Psoas muscle (tissue), 8 donors: ENCODE measurements around the gene GPR183. TPM values are rescaled to one million over a fixed set of nuclear protein-coding genes. Genes with fewer than 3 reads are reported as not detected.

Experiments
- ATAC-seq, 4 donors: fragments of 200-7000 bp; cut with Tn5 transposase; one replicate each; pipeline ENCODE4 v1.9.1; 2020; ENCODE audit warnings: moderate library complexity in 3 of 4, mild to moderate bottlenecking in 2 of 4
- DNase-seq, 2 donors: peaks; one replicate each; pipeline ENCODE4 v3.0.0-alpha.2; 2020
- H3K27ac ChIP-seq: fragments of 200-600 bp; one replicate; pipeline ENCODE4 v1.8.0; 2022
- H3K27me3 ChIP-seq, 3 donors: fragments of 200-600 bp in 1 of 3; one replicate each; pipeline versions ENCODE4 v1.6.1 to v1.8.0; 2013 to 2022; ENCODE audit warnings: low read length in 2 of 3, mild to moderate bottlenecking in 2 of 3, moderate library complexity in 1 of 3; ENCODE audit not compliant: insufficient read depth in 3 of 3
- H3K36me3 ChIP-seq, 2 donors: fragments of 200-600 bp in 1 of 2; one replicate each; pipeline versions ENCODE4 v1.6.1 to v1.8.0; 2013 to 2022; ENCODE audit warnings: low read depth in 1 of 2, mild to moderate bottlenecking in 1 of 2, moderate library complexity in 1 of 2; ENCODE audit not compliant: insufficient read depth in 1 of 2
- H3K4me1 ChIP-seq: fragments of 200-600 bp; one replicate; pipeline ENCODE4 v1.8.0; 2022
- H3K4me3 ChIP-seq: fragments of 200-600 bp; one replicate; pipeline ENCODE4 v1.8.0; 2022; ENCODE audit warnings: mild to moderate bottlenecking
- H3K9me3 ChIP-seq: fragments of 200-600 bp; one replicate; pipeline ENCODE4 v1.8.0; 2022
- WGBS, 3 donors: extraction: QIAGEN DNeasy Blood & Tissue Kit; methylation state at CpG; one replicate each; pipeline versions ENCODE4 v1.1.6 to v1.1.7; 2013; 5-methylcytosine and 5-hydroxymethylcytosine counted together
- intact Hi-C, 2 donors: fragments of 100-400 bp; cut with DNase I; formaldehyde crosslinking; loops; one replicate each; pipeline versions ENCODE4 v1.11.0 to v1.14.2; 2022
- polyA plus RNA-seq, 3 donors: library from polyadenylated mRNA; stranded (reverse); fragments of 200-250 nt; gene quantifications; one replicate each; pipeline ENCODE4 v1.2.3, GENCODE V29; 2013
- total RNA-seq, 4 donors: library from RNA; stranded (reverse); fragmentation: NEBNext Ultra II Directional in 2 of 4; extraction: Animal tissue kit (Norgen Biotek cat#: 25700) in 2 of 4; gene quantifications; one replicate each; pipeline versions ENCODE4 v1.2.1 to v1.2.4, GENCODE V29; 2021 to 2023
- TF ChIP-seq, protein P1 (sequence below): fragments of 200-600 bp; IDR thresholded peaks from one replicate; pipeline ENCODE4 v1.8.0; 2022; ENCODE audit warnings: antibody characterized with exemption
- donor health status: healthy with polysubstance abuse.
- donor health status: DM: no; HTN: no; CAD: no; lungs with moderate emphysema.
- donor health status: Bipolar disorder and iron deficiency.
- donor health status: healthy.
- donor health status: DM: yes; HTN: yes; CAD: no.
- donor health status: DM: no; HTN: no; CAD: no.
- donor health status: DM: no; HTN: no; CAD: no.
- donor health status: DM: yes; HTN: yes; CAD: no.

GPR183 gene
- total and polyA plus RNA-seq, 7 donors, result 0.67 to 1.4 (median 0.80) TPM

DNA sequence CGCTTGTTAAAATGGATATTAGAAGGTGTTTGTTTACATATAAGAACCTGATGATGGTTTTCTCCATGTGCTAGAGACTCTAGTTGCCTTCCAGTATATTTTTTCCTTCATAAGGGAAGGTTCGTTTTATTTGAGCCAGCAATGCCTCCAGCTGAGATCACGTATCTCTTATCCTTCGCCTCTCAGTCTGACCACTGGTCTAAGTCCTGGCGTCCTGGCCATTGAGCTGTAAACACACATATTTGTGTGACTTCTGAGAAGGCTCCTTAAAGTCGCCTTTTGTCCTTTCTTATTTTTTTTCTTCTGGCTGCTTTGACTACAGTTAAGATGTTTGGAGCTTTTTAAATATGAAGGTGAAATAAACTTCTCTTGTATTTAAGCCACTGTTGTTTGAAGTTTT, 23.7 kb upstream of the GPR183 start:
- Histone ChIP-seq H3K9me3 (no peaks in the 10 kb centered on the region), H3K4me1 (peaks cover 12% of the 10 kb centered on the region), H3K27me3 (no peaks in the 10 kb centered on the region), H3K36me3 (peaks cover 6 to 17% of the 10 kb centered on the region in 2 donors), H3K4me3 (no peak overlapping the region), H3K27ac (no peak overlapping the region)
- intact Hi-C loops, result no loop called here
- DNase-seq (no peak), ATAC-seq (no peak)
- TF ChIP-seq, protein P1, sequence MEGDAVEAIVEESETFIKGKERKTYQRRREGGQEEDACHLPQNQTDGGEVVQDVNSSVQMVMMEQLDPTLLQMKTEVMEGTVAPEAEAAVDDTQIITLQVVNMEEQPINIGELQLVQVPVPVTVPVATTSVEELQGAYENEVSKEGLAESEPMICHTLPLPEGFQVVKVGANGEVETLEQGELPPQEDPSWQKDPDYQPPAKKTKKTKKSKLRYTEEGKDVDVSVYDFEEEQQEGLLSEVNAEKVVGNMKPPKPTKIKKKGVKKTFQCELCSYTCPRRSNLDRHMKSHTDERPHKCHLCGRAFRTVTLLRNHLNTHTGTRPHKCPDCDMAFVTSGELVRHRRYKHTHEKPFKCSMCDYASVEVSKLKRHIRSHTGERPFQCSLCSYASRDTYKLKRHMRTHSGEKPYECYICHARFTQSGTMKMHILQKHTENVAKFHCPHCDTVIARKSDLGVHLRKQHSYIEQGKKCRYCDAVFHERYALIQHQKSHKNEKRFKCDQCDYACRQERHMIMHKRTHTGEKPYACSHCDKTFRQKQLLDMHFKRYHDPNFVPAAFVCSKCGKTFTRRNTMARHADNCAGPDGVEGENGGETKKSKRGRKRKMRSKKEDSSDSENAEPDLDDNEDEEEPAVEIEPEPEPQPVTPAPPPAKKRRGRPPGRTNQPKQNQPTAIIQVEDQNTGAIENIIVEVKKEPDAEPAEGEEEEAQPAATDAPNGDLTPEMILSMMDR, result no peak
- WGBS, 3 donors, result 56 to 71% (median 66%) methylated on average over 6 of the region's 6 CpGs

DNA sequence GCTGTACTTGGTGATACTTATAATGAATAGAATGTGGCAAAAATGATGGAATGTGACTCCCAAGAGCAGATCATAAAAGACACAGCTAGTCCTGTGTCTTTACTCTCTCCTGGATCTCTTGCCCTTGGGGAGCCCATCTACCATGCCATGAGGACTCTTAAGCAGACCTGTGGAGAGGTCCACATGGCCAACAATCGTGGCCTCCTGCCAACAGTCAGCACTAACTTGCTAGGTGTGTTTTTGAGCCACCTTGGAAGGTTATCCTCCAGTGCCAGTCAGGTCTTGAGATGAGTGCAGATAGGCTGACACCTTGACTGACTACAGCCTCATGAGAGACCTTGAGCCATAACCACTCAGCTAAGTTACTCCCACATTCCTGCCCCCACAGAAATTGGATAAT, 22.3 kb upstream of the GPR183 start:
- Histone ChIP-seq H3K27me3 (no peaks in the 10 kb centered on the region), H3K9me3 (no peaks in the 10 kb centered on the region), H3K36me3 (peaks cover 3 to 19% of the 10 kb centered on the region in 2 donors), H3K4me1 (peaks cover 12% of the 10 kb centered on the region), H3K4me3 (no peak overlapping the region), H3K27ac (no peak overlapping the region)
- 52 to 94% (median 86%) methylated on average over 1 of the region's 1 CpG for WGBS, 3 donors
- DNase-seq (no peak), ATAC-seq (no peak)
- intact Hi-C loops, result no loop called here
- TF ChIP-seq, protein P1, result no peak

DNA sequence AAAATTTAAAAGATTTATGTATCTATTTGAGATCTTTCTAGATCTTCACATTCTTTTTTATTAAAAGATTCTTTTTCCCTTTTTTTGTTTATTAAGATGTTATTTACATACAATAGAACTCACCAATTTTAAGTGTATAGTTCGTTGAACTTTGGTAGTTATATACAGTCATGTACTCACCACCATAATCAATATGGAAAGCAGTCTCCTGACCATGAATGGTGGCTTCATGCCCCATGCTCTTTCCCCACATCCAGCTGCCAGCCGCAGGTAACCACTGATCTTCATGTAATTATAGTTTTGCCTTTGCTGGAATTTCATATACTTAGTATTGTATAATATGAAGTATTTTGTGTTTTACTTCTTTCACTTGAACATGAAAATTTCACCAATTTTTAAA, 20.6 kb upstream of the GPR183 start:
- ATAC-seq (no peak), DNase-seq (no peak)
- H3K27me3 ChIP-seq, result no peaks in the 10 kb centered on the region
- WGBS, 3 donors, result 95 to 100% (median 98%) methylated on average over 2 of the region's 2 CpGs
- peaks cover 12% of the 10 kb centered on the region for H3K4me1 ChIP-seq
- intact Hi-C loops, result no loop called here
- no peak overlapping the region for H3K4me3 ChIP-seq
- TF ChIP-seq, protein P1, result no peak
- H3K36me3 ChIP-seq, result peaks cover 3 to 29% of the 10 kb centered on the region in 2 donors
- no peaks in the 10 kb centered on the region for H3K9me3 ChIP-seq
- H3K27ac ChIP-seq, result no peak overlapping the region

DNA sequence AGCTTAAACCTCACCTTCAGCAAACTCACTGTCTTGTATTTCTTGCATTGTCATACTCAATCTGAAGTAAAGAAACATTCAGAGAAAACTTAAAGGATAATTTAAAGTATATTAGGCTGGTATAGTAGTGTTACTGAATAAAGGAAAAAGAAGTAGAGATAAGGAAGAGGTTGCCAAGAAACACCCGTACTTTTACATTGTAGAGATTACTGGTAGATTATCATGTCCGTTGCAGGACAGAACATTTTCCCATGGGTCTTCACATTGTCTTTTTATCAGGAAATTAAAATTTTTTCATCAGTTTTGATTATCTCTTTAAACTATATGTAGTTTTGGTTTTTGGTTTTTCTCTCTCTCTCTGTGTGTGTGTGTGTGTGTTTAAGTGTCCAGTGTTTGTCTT, 19.9 kb upstream of the GPR183 start:
- H3K9me3 ChIP-seq, result no peaks in the 10 kb centered on the region
- H3K36me3 ChIP-seq, result peaks cover 3 to 33% of the 10 kb centered on the region in 2 donors
- DNase-seq (no peak), ATAC-seq (no peak)
- peaks cover 7% of the 10 kb centered on the region for H3K4me1 ChIP-seq
- intact Hi-C loops, result no loop called here
- TF ChIP-seq, protein P1, result no peak
- no peak overlapping the region for H3K4me3 ChIP-seq
- H3K27me3 ChIP-seq, result no peaks in the 10 kb centered on the region
- WGBS, 3 donors, result 80 to 92% (median 88%) methylated on average over 2 of the region's 2 CpGs
- H3K27ac ChIP-seq, result no peak overlapping the region

DNA sequence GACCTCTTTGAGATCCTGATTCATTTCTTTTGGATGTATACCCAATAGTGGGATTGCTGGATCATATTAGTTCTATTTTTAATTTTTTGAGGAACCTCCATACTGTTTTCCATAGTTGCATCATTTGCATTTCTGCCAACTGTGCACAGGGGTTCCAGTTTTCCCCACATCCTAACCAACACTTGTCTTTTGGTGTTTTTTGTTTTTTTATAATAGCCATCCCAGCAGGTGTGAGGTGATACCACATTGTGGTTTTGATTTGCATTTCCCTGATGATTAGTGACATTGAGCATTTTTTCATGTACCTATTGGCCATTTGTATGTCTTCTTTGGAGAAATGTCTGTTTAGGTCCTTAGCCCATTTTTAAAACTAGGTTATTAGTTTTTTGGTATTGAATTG, 18.8 kb upstream of the GPR183 start:
- no peak overlapping the region for H3K4me3 ChIP-seq
- intact Hi-C loops, result no loop called here
- peaks cover 3 to 33% of the 10 kb centered on the region in 2 donors for H3K36me3 ChIP-seq
- no peak overlapping the region for H3K27ac ChIP-seq
- no peaks in the 10 kb centered on the region for H3K4me1 ChIP-seq
- DNase-seq, result no peak
- H3K9me3 ChIP-seq, result no peaks in the 10 kb centered on the region
- H3K27me3 ChIP-seq, result no peaks in the 10 kb centered on the region
- TF ChIP-seq, protein P1, result no peak
- ATAC-seq, result no peak
